Parietal lobe (tissue), 2 donors: Measurements from ENCODE around the gene EHD3. TPM values are rescaled to one million over a fixed set of nuclear protein-coding genes. Genes with fewer than 3 reads are reported as not detected.

Experiments
- small RNA-seq: library from RNA; depleted of rRNA; stranded (forward); fragments of <200 nt; gene quantifications from one replicate; pipeline ENCODE3, GENCODE V24; 2014; ENCODE audit warnings: low replicate concordance
- total RNA-seq: library from RNA; depleted of rRNA; stranded (reverse); fragments of >200 nt; gene quantifications from one replicate; pipeline ENCODE4 v1.2.3, GENCODE V29; 2014

EHD3 gene
- 10.3 TPM for total RNA-seq

GRCh38 chr2:31233741-31234682 is at the start of gene EHD3:
EHD3 (plus strand) TSS chr2:31234152; CDS start chr2:31234622, 470 bp downstream.

GRCh38 chr2:31217465-31218200 is 16.3 kb upstream of the EHD3 start, which contains the start of gene CAPN14:
CAPN14 (minus strand) TSS chr2:31217515; CDS start chr2:31205447, 12,068 bp downstream.

Small RNAs within 50 kb of the gene (small RNA-seq; reads per million reads assigned to genes)
- not detected for gene RNA5SP90

Other genes starting within 250 kb of the EHD3 start
- 16.0 TPM for gene GALNT14, start 95.7 kb upstream of the EHD3 start, total RNA-seq
- gene CAPN14, start 16.6 kb upstream of the EHD3 start, total RNA-seq, result 4.1 TPM
- under 0.01 TPM for gene XDH, start 180.6 kb downstream of the EHD3 start, total RNA-seq